Measurements from ENCODE around the gene ZBTB43. TPM values are rescaled to one million over a fixed set of nuclear protein-coding genes. Genes with fewer than 3 reads are reported as not detected.

The ZBTB43 gene
- total and polyA plus RNA-seq, 10 of the 15 experiments (the other 5 are each of a cell fraction or from before 2014, with no cell fraction given): 2.4 to 19.3 (median 8.7) TPM

- RAD21 ChIA-PET (ENCODE audit: unreplicated experiment): no interaction called here
- H3K4me1 ChIP-seq (ENCODE audit: control insufficient read depth, insufficient read depth, low read length): no peaks in the 10 kb centered on the region
- WGBS (ENCODE audit: insufficient coverage, insufficient replicate concordance, low lambda C conversion rate, missing lambda C conversion rate): 58% methylated on average over 4 of the region's 4 CpGs
- TF ChIP-seq, protein P1, sequence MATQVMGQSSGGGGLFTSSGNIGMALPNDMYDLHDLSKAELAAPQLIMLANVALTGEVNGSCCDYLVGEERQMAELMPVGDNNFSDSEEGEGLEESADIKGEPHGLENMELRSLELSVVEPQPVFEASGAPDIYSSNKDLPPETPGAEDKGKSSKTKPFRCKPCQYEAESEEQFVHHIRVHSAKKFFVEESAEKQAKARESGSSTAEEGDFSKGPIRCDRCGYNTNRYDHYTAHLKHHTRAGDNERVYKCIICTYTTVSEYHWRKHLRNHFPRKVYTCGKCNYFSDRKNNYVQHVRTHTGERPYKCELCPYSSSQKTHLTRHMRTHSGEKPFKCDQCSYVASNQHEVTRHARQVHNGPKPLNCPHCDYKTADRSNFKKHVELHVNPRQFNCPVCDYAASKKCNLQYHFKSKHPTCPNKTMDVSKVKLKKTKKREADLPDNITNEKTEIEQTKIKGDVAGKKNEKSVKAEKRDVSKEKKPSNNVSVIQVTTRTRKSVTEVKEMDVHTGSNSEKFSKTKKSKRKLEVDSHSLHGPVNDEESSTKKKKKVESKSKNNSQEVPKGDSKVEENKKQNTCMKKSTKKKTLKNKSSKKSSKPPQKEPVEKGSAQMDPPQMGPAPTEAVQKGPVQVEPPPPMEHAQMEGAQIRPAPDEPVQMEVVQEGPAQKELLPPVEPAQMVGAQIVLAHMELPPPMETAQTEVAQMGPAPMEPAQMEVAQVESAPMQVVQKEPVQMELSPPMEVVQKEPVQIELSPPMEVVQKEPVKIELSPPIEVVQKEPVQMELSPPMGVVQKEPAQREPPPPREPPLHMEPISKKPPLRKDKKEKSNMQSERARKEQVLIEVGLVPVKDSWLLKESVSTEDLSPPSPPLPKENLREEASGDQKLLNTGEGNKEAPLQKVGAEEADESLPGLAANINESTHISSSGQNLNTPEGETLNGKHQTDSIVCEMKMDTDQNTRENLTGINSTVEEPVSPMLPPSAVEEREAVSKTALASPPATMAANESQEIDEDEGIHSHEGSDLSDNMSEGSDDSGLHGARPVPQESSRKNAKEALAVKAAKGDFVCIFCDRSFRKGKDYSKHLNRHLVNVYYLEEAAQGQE (IDR thresholded peaks at IDR 0.05; ENCODE audit: low read depth, low read length): no peak
- TF ChIP-seq NR2F1 (conservative IDR thresholded peaks at IDR 0.05): no peak
- TF ChIP-seq ZNF217 (IDR thresholded peaks at IDR 0.05): no peak
- no peak overlapping the region for H3K27ac ChIP-seq (ENCODE audit: control insufficient read depth, insufficient read depth)
- POLR2A ChIA-PET: no interaction called here
- BruUV-seq (replicated peaks): no TSS peak
- no peaks in the 10 kb centered on the region for H3K36me3 ChIP-seq (ENCODE audit: control insufficient read depth in 2 of 2, insufficient read depth in 2 of 2, low read length in 1 of 2)
- SMC1A ChIA-PET (ENCODE audit: uncharacterized antibody, unreplicated experiment): no interaction called here
- in situ Hi-C loops (cut with MboI) (no loop called here), intact Hi-C loops (cut with micrococcal nuclease; ENCODE audit: unreplicated experiment) (no loop called here)
- peaks cover 1% of the 10 kb centered on the region; the same call in 1 of the 3 replicates for H3K9me3 ChIP-seq (replicated peaks; ENCODE audit: control insufficient read depth, insufficient read depth, low read length)
- no peak overlapping the region for H3K4me3 ChIP-seq
- no peak overlapping the region for H3K9ac ChIP-seq (ENCODE audit: control insufficient read depth, insufficient read depth, low read length)
- CTCF ChIA-PET: interaction anchor here (0.6 to 1.6 kb wide), 4 partner anchors 9 to 90 kb away, joined by 4 to 5 read pairs (median 4); no protein-coding TSS in a partner anchor
- H3K27me3 ChIP-seq (replicated peaks in 1 of 2; ENCODE audit: control insufficient read depth in 2 of 2, insufficient read depth in 2 of 2, low read length in 1 of 2): no peaks in the 10 kb centered on the region; a peak in 1 of 4 replicates
- no peak overlapping the region for H3K4me2 ChIP-seq (ENCODE audit: control insufficient read depth, insufficient read depth)
- no peak for ATAC-seq
- no peaks in the 10 kb centered on the region for H3K79me2 ChIP-seq (ENCODE audit: control insufficient read depth, insufficient read depth, low read length)
- peak overlapping the region; percentile 34; the same call in 1 of the 2 replicates for H2AFZ ChIP-seq (ENCODE audit: control insufficient read depth, low read depth, low read length)
- no peak for DNase-seq (ENCODE audit: low read depth, low spot score)
- FAIRE-seq: no peak
- no peaks in the 10 kb centered on the region for H4K20me1 ChIP-seq (ENCODE audit: control insufficient read depth, insufficient read depth)
Observed at GRCh38 chr9:126796758-126797157, 8.1 kb upstream of the ZBTB43 start.

GRCh38 chr9:126797903-126798302, 6.9 kb upstream of the ZBTB43 start:
- H3K27ac ChIP-seq (ENCODE audit: control insufficient read depth, insufficient read depth): no peak overlapping the region
- H3K4me3 ChIP-seq: no peak overlapping the region
- H3K27me3 ChIP-seq (replicated peaks in 1 of 2; ENCODE audit: control insufficient read depth in 2 of 2, insufficient read depth in 2 of 2, low read length in 1 of 2): no peaks in the 10 kb centered on the region; a peak in 1 of 4 replicates
- POLR2A ChIA-PET: no interaction called here
- no peak for TF ChIP-seq NFYB (IDR thresholded peaks at IDR 0.05; ENCODE audit: insufficient read depth, low read depth, low read length)
- TF ChIP-seq RBBP5 (conservative IDR thresholded peaks at IDR 0.05): no peak
- no peak for TF ChIP-seq MEF2B (IDR thresholded peaks at IDR 0.05; ENCODE audit: partially characterized antibody, poor library complexity, severe bottlenecking)
- TF ChIP-seq, protein P2, sequence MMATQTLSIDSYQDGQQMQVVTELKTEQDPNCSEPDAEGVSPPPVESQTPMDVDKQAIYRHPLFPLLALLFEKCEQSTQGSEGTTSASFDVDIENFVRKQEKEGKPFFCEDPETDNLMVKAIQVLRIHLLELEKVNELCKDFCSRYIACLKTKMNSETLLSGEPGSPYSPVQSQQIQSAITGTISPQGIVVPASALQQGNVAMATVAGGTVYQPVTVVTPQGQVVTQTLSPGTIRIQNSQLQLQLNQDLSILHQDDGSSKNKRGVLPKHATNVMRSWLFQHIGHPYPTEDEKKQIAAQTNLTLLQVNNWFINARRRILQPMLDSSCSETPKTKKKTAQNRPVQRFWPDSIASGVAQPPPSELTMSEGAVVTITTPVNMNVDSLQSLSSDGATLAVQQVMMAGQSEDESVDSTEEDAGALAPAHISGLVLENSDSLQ (IDR thresholded peaks at IDR 0.05): no peak
- H3K36me3 ChIP-seq (ENCODE audit: control insufficient read depth in 2 of 2, insufficient read depth in 2 of 2, low read length in 1 of 2): no peaks in the 10 kb centered on the region
- no peaks in the 10 kb centered on the region for H3K4me1 ChIP-seq (ENCODE audit: control insufficient read depth, insufficient read depth, low read length)
- no peaks in the 10 kb centered on the region for H4K20me1 ChIP-seq (ENCODE audit: control insufficient read depth, insufficient read depth)
- 25% methylated on average over 2 of the region's 2 CpGs for WGBS (ENCODE audit: insufficient coverage, insufficient replicate concordance, low lambda C conversion rate, missing lambda C conversion rate)
- peaks cover 1% of the 10 kb centered on the region; the same call in 1 of the 3 replicates for H3K9me3 ChIP-seq (replicated peaks; ENCODE audit: control insufficient read depth, insufficient read depth, low read length)
- intact Hi-C loops (cut with micrococcal nuclease; ENCODE audit: unreplicated experiment): no loop called here
- CTCF ChIA-PET: interaction anchor here (1.5 kb wide), 1 partner anchor 10 kb away, joined by 4 read pairs; no protein-coding TSS in a partner anchor
- no peak for DNase-seq (ENCODE audit: low read depth, low spot score)
- in situ Hi-C loops (cut with MboI): no loop called here
- no TSS peak for BruUV-seq (replicated peaks)
- H2AFZ ChIP-seq (ENCODE audit: control insufficient read depth, low read depth, low read length): no peak overlapping the region
- SMC1A ChIA-PET (ENCODE audit: uncharacterized antibody, unreplicated experiment): no interaction called here
- RAD21 ChIA-PET (ENCODE audit: unreplicated experiment): no interaction called here
- no peak overlapping the region for H3K4me2 ChIP-seq (ENCODE audit: control insufficient read depth, insufficient read depth)
- no peak overlapping the region for H3K9ac ChIP-seq (ENCODE audit: control insufficient read depth, insufficient read depth, low read length)
- H3K79me2 ChIP-seq (ENCODE audit: control insufficient read depth, insufficient read depth, low read length): no peaks in the 10 kb centered on the region
- ATAC-seq: no peak
- no peak for FAIRE-seq
